Measurements from ENCODE around the gene CSTB.
A peak's percentile ranks its signal among the peaks of the same experiment; 100 is the strongest.

DNA sequence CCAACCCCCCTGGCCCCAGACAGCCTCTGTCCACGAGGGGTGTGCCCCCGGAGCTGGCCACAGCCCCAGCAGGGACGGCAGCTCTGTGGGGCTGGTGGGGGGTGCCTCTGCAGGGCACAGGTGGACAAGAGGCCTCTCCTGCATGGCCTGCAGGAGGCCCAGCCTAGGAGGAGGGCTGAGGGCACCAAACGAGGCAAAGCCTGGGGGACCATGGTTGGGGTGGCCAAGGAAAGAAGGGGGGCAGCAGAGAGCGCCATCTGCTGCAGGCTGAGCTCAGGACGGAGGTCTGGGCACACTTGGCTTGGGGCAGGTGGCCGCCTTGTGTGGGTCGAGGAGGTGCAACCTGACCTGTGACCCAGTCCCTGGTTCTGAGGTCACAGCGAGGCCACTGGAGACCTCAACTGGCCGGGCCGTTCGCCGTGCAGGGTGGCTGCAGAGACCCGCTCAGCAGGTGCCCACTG, 40.5 kb upstream of the CSTB start:
- TF ChIP-seq FOSL1 (IDR thresholded peaks at IDR 0.05; ENCODE audit: low read depth) (no peak), YY1 (IDR thresholded peaks at IDR 0.05; ENCODE audit: extremely low read depth, insufficient replicate concordance, low read depth, low read length) (no peak), EZH2phosphoT487 (IDR thresholded peaks at IDR 0.05; ENCODE audit: borderline replicate concordance) (no peak), ZBTB33 (IDR thresholded peaks at IDR 0.05; ENCODE audit: extremely low read depth, insufficient replicate concordance, low read length) (no peak), EZH2 (IDR thresholded peaks at IDR 0.05) (no peak), REST (IDR thresholded peaks at IDR 0.05; ENCODE audit: low read depth) (no peak), ELF1 (IDR thresholded peaks at IDR 0.05; ENCODE audit: borderline replicate concordance, low read depth) (no peak), POLR2AphosphoS5 (IDR thresholded peaks at IDR 0.05; ENCODE audit: low read depth, low read length) (no peak), TCF7L2 (IDR thresholded peaks at IDR 0.05; ENCODE audit: borderline replicate concordance, extremely low read depth, insufficient read depth, insufficient read length) (no peak), POLR2A (IDR thresholded peaks at IDR 0.05; ENCODE audit: borderline replicate concordance, extremely low read depth, insufficient read depth, insufficient read length) (no peak), EGR1 (IDR thresholded peaks at IDR 0.05; ENCODE audit: low read depth) (no peak)
- TF ChIP-seq, protein P1, sequence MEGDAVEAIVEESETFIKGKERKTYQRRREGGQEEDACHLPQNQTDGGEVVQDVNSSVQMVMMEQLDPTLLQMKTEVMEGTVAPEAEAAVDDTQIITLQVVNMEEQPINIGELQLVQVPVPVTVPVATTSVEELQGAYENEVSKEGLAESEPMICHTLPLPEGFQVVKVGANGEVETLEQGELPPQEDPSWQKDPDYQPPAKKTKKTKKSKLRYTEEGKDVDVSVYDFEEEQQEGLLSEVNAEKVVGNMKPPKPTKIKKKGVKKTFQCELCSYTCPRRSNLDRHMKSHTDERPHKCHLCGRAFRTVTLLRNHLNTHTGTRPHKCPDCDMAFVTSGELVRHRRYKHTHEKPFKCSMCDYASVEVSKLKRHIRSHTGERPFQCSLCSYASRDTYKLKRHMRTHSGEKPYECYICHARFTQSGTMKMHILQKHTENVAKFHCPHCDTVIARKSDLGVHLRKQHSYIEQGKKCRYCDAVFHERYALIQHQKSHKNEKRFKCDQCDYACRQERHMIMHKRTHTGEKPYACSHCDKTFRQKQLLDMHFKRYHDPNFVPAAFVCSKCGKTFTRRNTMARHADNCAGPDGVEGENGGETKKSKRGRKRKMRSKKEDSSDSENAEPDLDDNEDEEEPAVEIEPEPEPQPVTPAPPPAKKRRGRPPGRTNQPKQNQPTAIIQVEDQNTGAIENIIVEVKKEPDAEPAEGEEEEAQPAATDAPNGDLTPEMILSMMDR (IDR thresholded peaks at IDR 0.05 in 2 of 3, conservative IDR thresholded peaks at IDR 0.05 in 1 of 3; ENCODE audit: borderline replicate concordance in 1 of 3, insufficient read depth in 1 of 3, low read depth in 2 of 3, low read length in 2 of 3) = 0 out of 6 replicates have a peak, but pooled peaks of 2 of the 3 experiments have one; percentile 13 to 20
- TF ChIP-seq, protein P2, sequence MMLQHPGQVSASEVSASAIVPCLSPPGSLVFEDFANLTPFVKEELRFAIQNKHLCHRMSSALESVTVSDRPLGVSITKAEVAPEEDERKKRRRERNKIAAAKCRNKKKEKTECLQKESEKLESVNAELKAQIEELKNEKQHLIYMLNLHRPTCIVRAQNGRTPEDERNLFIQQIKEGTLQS (IDR thresholded peaks at IDR 0.05) = no peak
- TF ChIP-seq, protein P3, sequence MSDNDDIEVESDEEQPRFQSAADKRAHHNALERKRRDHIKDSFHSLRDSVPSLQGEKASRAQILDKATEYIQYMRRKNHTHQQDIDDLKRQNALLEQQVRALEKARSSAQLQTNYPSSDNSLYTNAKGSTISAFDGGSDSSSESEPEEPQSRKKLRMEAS (IDR thresholded peaks at IDR 0.05) = no peak
